SK-N-SH treated with all-trans-retinoic acid at 6 μM for 48 hours (cell line): ENCODE data around the gene TLE1.

Experiments
- ATAC-seq: fragments of 200-7000 bp; cut with Tn5 transposase; 3 replicates; pipeline ENCODE4 v1.9.1; 2020; ENCODE audit warnings: mild to moderate bottlenecking, moderate library complexity
- ARNTL ChIP-seq: fragments of 450-650 bp; formaldehyde crosslinking; IDR thresholded peaks from 2 replicates; pipeline ENCODE4 v1.5.0; 2020; ENCODE audit warnings: low read depth, mild to moderate bottlenecking, moderate library complexity, borderline replicate concordance
- BACH2 ChIP-seq: fragments of 250-450 bp; sonication (Bioruptor Pico); IDR thresholded peaks from 2 replicates; pipeline ENCODE4 v1.9.0; 2021; ENCODE audit warnings: mild to moderate bottlenecking, borderline replicate concordance
- CREB5 ChIP-seq: fragments of 250-450 bp; sonication (Bioruptor Pico); IDR thresholded peaks from 2 replicates; pipeline ENCODE4 v1.5.1; 2020; ENCODE audit warnings: low read depth, mild to moderate bottlenecking, moderate library complexity
- CSDC2 ChIP-seq: fragments of 250-450 bp; sonication (Bioruptor Pico); IDR thresholded peaks from 2 replicates; pipeline ENCODE4 v1.5.0; 2020; ENCODE audit warnings: mild to moderate bottlenecking, moderate library complexity
- CSRNP3 ChIP-seq: fragments of 250-450 bp; sonication (Bioruptor Pico); IDR thresholded peaks from 2 replicates; pipeline ENCODE4 v1.5.1; 2021; ENCODE audit warnings: mild to moderate bottlenecking, moderate library complexity
- ESRRG ChIP-seq: fragments of 250-450 bp; sonication (Bioruptor Pico); IDR thresholded peaks from 2 replicates; pipeline ENCODE4 v1.6.1; 2021; ENCODE audit warnings: mild to moderate bottlenecking
- GLIS3 ChIP-seq: fragments of 250-450 bp; sonication (Bioruptor Pico); IDR thresholded peaks from 2 replicates; pipeline ENCODE4 v1.5.0; 2020; ENCODE audit warnings: mild to moderate bottlenecking, moderate library complexity
- ISL1 ChIP-seq: fragments of 250-450 bp; sonication (Bioruptor Pico); IDR thresholded peaks from 2 replicates; pipeline ENCODE4 v2.1.2; 2022; ENCODE audit warnings: mild to moderate bottlenecking, moderate library complexity
- OSR1 ChIP-seq: fragments of 250-450 bp; sonication (Bioruptor Pico); IDR thresholded peaks from 2 replicates; pipeline ENCODE4 v1.8.0; 2022; ENCODE audit warnings: moderate library complexity, mild to moderate bottlenecking, inconsistent platforms
- POU6F1 ChIP-seq: fragments of 250-450 bp; sonication (Bioruptor Pico); IDR thresholded peaks from 2 replicates; pipeline ENCODE4 v1.8.0; 2021; ENCODE audit warnings: low read depth, mild to moderate bottlenecking, moderate library complexity, borderline replicate concordance
- PPARA ChIP-seq: fragments of 250-450 bp; sonication (Bioruptor Pico); IDR thresholded peaks from 2 replicates; pipeline ENCODE4 v1.5.0; 2020; ENCODE audit warnings: mild to moderate bottlenecking, borderline replicate concordance
- SNAI2 ChIP-seq: fragments of 250-450 bp; sonication (Bioruptor Pico); IDR thresholded peaks from 2 replicates; pipeline ENCODE4 v1.5.0; 2020; ENCODE audit warnings: mild to moderate bottlenecking, moderate library complexity
- TCF4 ChIP-seq: fragments of 250-450 bp; sonication (Bioruptor Pico); IDR thresholded peaks from 2 replicates; pipeline ENCODE4 v1.8.0; 2021; ENCODE audit warnings: mild to moderate bottlenecking, moderate library complexity, borderline replicate concordance
- TOX ChIP-seq: fragments of 250-450 bp; sonication (Bioruptor Pico); IDR thresholded peaks from 2 replicates; pipeline ENCODE4 v1.8.0; 2021; ENCODE audit warnings: mild to moderate bottlenecking, moderate library complexity, borderline replicate concordance
- TSHZ2 ChIP-seq: fragments of 250-450 bp; sonication (Bioruptor Pico); IDR thresholded peaks from 2 replicates; pipeline ENCODE4 v1.5.0; 2020; ENCODE audit warnings: mild to moderate bottlenecking, moderate library complexity
- ZC3H10 ChIP-seq: fragments of 250-450 bp; sonication (Bioruptor Pico); IDR thresholded peaks from 2 replicates; pipeline ENCODE4 v1.5.1; 2021; ENCODE audit warnings: mild to moderate bottlenecking, moderate library complexity
- ZFP3 ChIP-seq: fragments of 250-450 bp; sonication (Bioruptor Pico); IDR thresholded peaks from 2 replicates; pipeline ENCODE4 v1.5.0; 2020; ENCODE audit warnings: mild to moderate bottlenecking, moderate library complexity
- ZFP30 ChIP-seq: fragments of 450-650 bp; formaldehyde crosslinking; IDR thresholded peaks from 2 replicates; pipeline ENCODE4 v1.5.0; 2022; ENCODE audit warnings: mild to moderate bottlenecking, moderate library complexity
- ZNF565 ChIP-seq: fragments of 450-650 bp; formaldehyde crosslinking; conservative IDR thresholded peaks from 2 replicates; pipeline ENCODE4 v1.5.0; 2020; ENCODE audit warnings: low read depth, mild to moderate bottlenecking, moderate library complexity
- ZNF70 ChIP-seq: fragments of 450-650 bp; formaldehyde crosslinking; IDR thresholded peaks from 2 replicates; pipeline ENCODE4 v1.5.0; 2020; ENCODE audit warnings: mild to moderate bottlenecking, moderate library complexity
- ZNF8 ChIP-seq: fragments of 450-650 bp; formaldehyde crosslinking; IDR thresholded peaks from 2 replicates; pipeline ENCODE4 v1.5.0; 2020; ENCODE audit warnings: mild to moderate bottlenecking, moderate library complexity

TLE1 gene

GRCh38 chr9:81592887-81593266 is 96.5 kb downstream of the TLE1 start:
- TF ChIP-seq ZFP30 (CRISPR knock-in tag): no peak
- TF ChIP-seq ARNTL (CRISPR knock-in tag): no peak
- TF ChIP-seq ESRRG (CRISPR knock-in tag): no peak
- no peak for TF ChIP-seq CSDC2 (CRISPR knock-in tag)
- TF ChIP-seq POU6F1 (CRISPR knock-in tag): no peak
- TF ChIP-seq TSHZ2: no peak
- TF ChIP-seq TCF4 (CRISPR knock-in tag): no peak
- TF ChIP-seq CSRNP3: no peak
- no peak for TF ChIP-seq ZNF8 (CRISPR knock-in tag)
- TF ChIP-seq GLIS3 (CRISPR knock-in tag): no peak
- no peak for TF ChIP-seq OSR1 (CRISPR knock-in tag)
- TF ChIP-seq ZFP3 (CRISPR knock-in tag): no peak
- no peak for TF ChIP-seq CREB5
- no peak for TF ChIP-seq ZNF565
- TF ChIP-seq ZNF70 (CRISPR knock-in tag): no peak
- no peak for TF ChIP-seq ZC3H10
- no peak for TF ChIP-seq TOX (CRISPR knock-in tag)

GRCh38 chr9:81591791-81592190 is 97.6 kb downstream of the TLE1 start:
- ATAC-seq: no peak
- TF ChIP-seq ISL1: no peak
- no peak for TF ChIP-seq SNAI2 (CRISPR knock-in tag)
- TF ChIP-seq POU6F1 (CRISPR knock-in tag): no peak
- no peak for TF ChIP-seq GLIS3 (CRISPR knock-in tag)
- TF ChIP-seq BACH2: no peak
- TF ChIP-seq ZFP3 (CRISPR knock-in tag): no peak
- no peak for TF ChIP-seq TSHZ2
- no peak for TF ChIP-seq TCF4 (CRISPR knock-in tag)
- no peak for TF ChIP-seq PPARA (CRISPR knock-in tag)
- TF ChIP-seq, all 23 proteins: peak for 0

More at GRCh38 chr9:81592887-81593266, 96.5 kb downstream of the TLE1 start:
- ATAC-seq: no peak
